ENCODE measurements around the gene RHEB. TPM values are rescaled to one million over a fixed set of nuclear protein-coding genes. Genes with fewer than 3 reads are reported as not detected.

The RHEB gene
- total and polyA plus RNA-seq, 2 experiments from 2014 or later, result 101 to 239 TPM

GRCh38 chr7:151435103-151435916 lies 84.4 kb downstream of the RHEB start:
- Mint-ChIP-seq H3K4me3 (no peak overlapping the region), H3K4me1 (peaks cover 10% of the 10 kb centered on the region), H3K27me3 (ENCODE audit: insufficient read depth, low read depth, poor library complexity) (peaks cover 12% of the 10 kb centered on the region), H3K27ac (no peak overlapping the region), H3K9me3 (no peaks in the 10 kb centered on the region), H3K36me3 (ENCODE audit: low read depth) (no peaks in the 10 kb centered on the region; the same call in 2 of the 3 replicates)
- no peaks in the 10 kb centered on the region for H3K9me2 ChIP-seq (ENCODE audit: insufficient read depth)
- no peaks in the 10 kb centered on the region for H3K36me3 ChIP-seq (ENCODE audit: insufficient read depth)
- no peaks in the 10 kb centered on the region for H4K20me1 ChIP-seq (replicated peaks; ENCODE audit: insufficient read depth)
- no peak overlapping the region for H3K27ac ChIP-seq (ENCODE audit: low read depth)
- H3F3A ChIP-seq (replicated peaks; ENCODE audit: low read depth), result peaks cover 8% of the 10 kb centered on the region
- no peak for DNase-seq (ENCODE audit: low spot score)
- no peaks in the 10 kb centered on the region for H3K79me2 ChIP-seq (replicated peaks; ENCODE audit: insufficient read depth)
- H3K4me2 ChIP-seq, result no peak overlapping the region
- peaks cover 9% of the 10 kb centered on the region for H3K4me1 ChIP-seq (ENCODE audit: insufficient read depth)
- no peak for TF ChIP-seq ZNF462 (CRISPR knock-in tag; IDR thresholded peaks at IDR 0.05)
- TF ChIP-seq JUNB (IDR thresholded peaks at IDR 0.05; ENCODE audit: unreplicated experiment), result no peak
- TF ChIP-seq EZH2phosphoT487 (IDR thresholded peaks at IDR 0.05; ENCODE audit: unreplicated experiment), result no peak
- TF ChIP-seq NANOG (IDR thresholded peaks at IDR 0.05; ENCODE audit: borderline replicate concordance), result no peak
- no peak for TF ChIP-seq ETS1 (IDR thresholded peaks at IDR 0.05)
- no peak for TF ChIP-seq CREB1 (CRISPR knock-in tag; IDR thresholded peaks at IDR 0.05; ENCODE audit: low read depth)
- no peak for TF ChIP-seq REST (IDR thresholded peaks at IDR 0.05; ENCODE audit: unreplicated experiment)
- no peak for TF ChIP-seq ZNF331 (CRISPR knock-in tag; IDR thresholded peaks at IDR 0.05; ENCODE audit: low read depth)
- no peak for TF ChIP-seq EZH2 (IDR thresholded peaks at IDR 0.05; ENCODE audit: low read depth, unreplicated experiment)
- no peak for TF ChIP-seq POLR2AphosphoS5 (IDR thresholded peaks at IDR 0.05; ENCODE audit: low read depth)
- TF ChIP-seq STAT1 (IDR thresholded peaks at IDR 0.05; ENCODE audit: unreplicated experiment), result no peak
- TF ChIP-seq ZNF114 (CRISPR knock-in tag; IDR thresholded peaks at IDR 0.05), result no peak
- no peak for TF ChIP-seq CTCF (conservative IDR thresholded peaks at IDR 0.05; ENCODE audit: low read depth in 2 of 2)
- no peak for ATAC-seq
- H3K27me3 ChIP-seq (ENCODE audit: insufficient read depth), result peaks cover 10% of the 10 kb centered on the region; the same call in 1 of the 2 replicates
- H2AFZ ChIP-seq, result no peak overlapping the region
- H3K4me3 ChIP-seq, result no peak overlapping the region

Data from GM23338 (cell line).